Measurements from ENCODE around the gene OOSP3.

Gene OOSP3

DNA sequence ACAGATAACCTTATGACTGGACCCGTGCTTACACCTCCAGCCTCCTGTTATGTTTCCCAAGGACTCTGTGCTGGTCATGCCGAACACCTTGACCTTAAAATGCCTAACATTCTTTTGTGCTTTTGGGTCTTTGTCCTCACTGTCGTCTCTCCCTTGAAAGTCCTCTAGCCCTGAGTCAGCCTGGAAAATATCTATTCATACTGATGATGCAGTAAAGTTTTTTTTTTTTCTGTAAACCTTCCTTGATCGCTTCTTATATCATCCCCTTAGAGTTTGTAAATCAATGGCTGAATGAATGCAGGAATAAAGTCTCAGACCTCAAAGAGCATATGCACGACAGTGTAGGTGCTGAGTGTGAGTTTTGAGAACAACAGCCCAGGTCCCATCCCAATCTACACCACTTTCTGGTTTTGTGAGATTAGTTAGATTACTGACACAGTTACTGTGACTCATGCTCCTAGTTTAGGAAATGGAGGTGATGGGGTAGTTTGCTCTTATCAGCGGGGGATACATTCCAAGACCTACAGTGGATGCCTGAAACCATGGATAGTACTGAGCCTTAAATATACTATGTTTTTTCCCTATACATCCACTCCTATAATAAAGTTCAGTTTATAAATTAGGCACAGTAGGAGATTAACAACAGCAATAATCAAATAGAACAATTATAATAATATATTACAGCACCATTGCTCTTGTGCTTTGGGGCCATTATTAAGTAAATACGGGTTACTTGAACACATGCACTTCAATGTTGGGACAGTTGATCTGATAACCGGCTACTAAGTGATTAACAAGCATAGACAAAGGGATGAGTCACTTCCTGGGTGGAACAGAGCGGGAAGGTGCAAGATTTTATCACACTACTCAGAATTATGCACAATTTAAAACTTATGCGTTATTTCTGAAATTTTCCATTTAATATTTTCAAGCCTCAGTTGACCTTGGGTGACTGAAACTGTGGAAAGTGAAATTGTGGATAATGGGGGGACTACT lies 20.8 kb upstream of the OOSP3 start:
- H3K4me2 ChIP-seq = no peak overlapping the region
- no peaks in the 10 kb centered on the region for H3K36me3 ChIP-seq (ENCODE audit: insufficient read depth)
- no peaks in the 10 kb centered on the region for H3K4me1 ChIP-seq (ENCODE audit: low read depth, poor library complexity, severe bottlenecking)
- H3K27ac ChIP-seq = no peak overlapping the region
- H3K79me2 ChIP-seq (ENCODE audit: insufficient read depth, low read depth) = no peaks in the 10 kb centered on the region
- no peaks in the 10 kb centered on the region for H4K20me1 ChIP-seq (ENCODE audit: insufficient read depth)
- H3K4me3 ChIP-seq (IDR thresholded peaks at IDR 0.05; ENCODE audit: insufficient read depth, low read depth, low read length) = no peak overlapping the region
- TF ChIP-seq, protein P1, sequence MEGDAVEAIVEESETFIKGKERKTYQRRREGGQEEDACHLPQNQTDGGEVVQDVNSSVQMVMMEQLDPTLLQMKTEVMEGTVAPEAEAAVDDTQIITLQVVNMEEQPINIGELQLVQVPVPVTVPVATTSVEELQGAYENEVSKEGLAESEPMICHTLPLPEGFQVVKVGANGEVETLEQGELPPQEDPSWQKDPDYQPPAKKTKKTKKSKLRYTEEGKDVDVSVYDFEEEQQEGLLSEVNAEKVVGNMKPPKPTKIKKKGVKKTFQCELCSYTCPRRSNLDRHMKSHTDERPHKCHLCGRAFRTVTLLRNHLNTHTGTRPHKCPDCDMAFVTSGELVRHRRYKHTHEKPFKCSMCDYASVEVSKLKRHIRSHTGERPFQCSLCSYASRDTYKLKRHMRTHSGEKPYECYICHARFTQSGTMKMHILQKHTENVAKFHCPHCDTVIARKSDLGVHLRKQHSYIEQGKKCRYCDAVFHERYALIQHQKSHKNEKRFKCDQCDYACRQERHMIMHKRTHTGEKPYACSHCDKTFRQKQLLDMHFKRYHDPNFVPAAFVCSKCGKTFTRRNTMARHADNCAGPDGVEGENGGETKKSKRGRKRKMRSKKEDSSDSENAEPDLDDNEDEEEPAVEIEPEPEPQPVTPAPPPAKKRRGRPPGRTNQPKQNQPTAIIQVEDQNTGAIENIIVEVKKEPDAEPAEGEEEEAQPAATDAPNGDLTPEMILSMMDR (conservative IDR thresholded peaks at IDR 0.05; ENCODE audit: low read depth, low read length) = no peak
- H3K9ac ChIP-seq = no peak overlapping the region
- no peak overlapping the region for H2AFZ ChIP-seq (ENCODE audit: low read depth)
- no peaks in the 10 kb centered on the region for H3K27me3 ChIP-seq (ENCODE audit: insufficient read depth, low read depth)

- Histone ChIP-seq H3K4me3 (IDR thresholded peaks at IDR 0.05; ENCODE audit: insufficient read depth, low read depth, low read length) (no peak overlapping the region), H3K4me2 (no peak overlapping the region), H3K27me3 (ENCODE audit: insufficient read depth, low read depth) (no peaks in the 10 kb centered on the region), H2AFZ (ENCODE audit: low read depth) (no peak overlapping the region), H3K4me1 (ENCODE audit: low read depth, poor library complexity, severe bottlenecking) (no peaks in the 10 kb centered on the region), H3K27ac (no peak overlapping the region), H3K9ac (no peak overlapping the region), H3K79me2 (ENCODE audit: insufficient read depth, low read depth) (no peaks in the 10 kb centered on the region), H4K20me1 (ENCODE audit: insufficient read depth) (no peaks in the 10 kb centered on the region), H3K36me3 (ENCODE audit: insufficient read depth) (no peaks in the 10 kb centered on the region)
- TF ChIP-seq, protein P1 (conservative IDR thresholded peaks at IDR 0.05; ENCODE audit: low read depth, low read length) = no peak
Observed at GRCh38 chr11:59859673-59860072, 18.9 kb upstream of the OOSP3 start.

DNA sequence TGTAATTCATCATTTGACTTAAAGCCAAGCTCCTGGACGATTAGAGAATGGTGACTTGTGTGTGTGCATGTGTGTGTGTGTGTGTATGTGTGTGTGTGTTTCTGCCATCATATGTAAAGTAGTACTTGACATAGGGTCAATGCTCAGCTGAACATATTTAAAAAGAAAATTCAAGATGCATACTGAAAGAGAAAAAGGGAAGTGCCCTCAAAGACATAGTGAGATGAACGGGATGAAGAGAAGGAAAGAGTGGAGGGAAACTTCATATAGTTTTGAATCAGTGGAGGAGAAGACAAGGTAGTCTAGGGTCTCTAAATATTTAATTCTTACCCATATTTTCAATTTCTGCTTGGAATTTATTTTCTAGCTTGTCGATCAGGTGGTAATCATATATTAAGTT lies 16.3 kb upstream of the OOSP3 start:
- TF ChIP-seq, protein P1 (conservative IDR thresholded peaks at IDR 0.05; ENCODE audit: low read depth, low read length) = no peak

GRCh38 chr11:59865031-59865430 lies 13.6 kb upstream of the OOSP3 start:
- Histone ChIP-seq H3K4me1 (ENCODE audit: low read depth, poor library complexity, severe bottlenecking) (no peaks in the 10 kb centered on the region), H3K79me2 (ENCODE audit: insufficient read depth, low read depth) (no peaks in the 10 kb centered on the region), H3K27me3 (ENCODE audit: insufficient read depth, low read depth) (no peaks in the 10 kb centered on the region), H3K4me2 (no peak overlapping the region), H3K4me3 (IDR thresholded peaks at IDR 0.05; ENCODE audit: insufficient read depth, low read depth, low read length) (no peak overlapping the region), H3K27ac (no peak overlapping the region), H2AFZ (ENCODE audit: low read depth) (no peak overlapping the region), H3K9ac (no peak overlapping the region), H4K20me1 (ENCODE audit: insufficient read depth) (no peaks in the 10 kb centered on the region), H3K36me3 (ENCODE audit: insufficient read depth) (no peaks in the 10 kb centered on the region)
- TF ChIP-seq, protein P1 (conservative IDR thresholded peaks at IDR 0.05; ENCODE audit: low read depth, low read length) = no peak

More for the DNA sequence above, 16.3 kb upstream of the OOSP3 start:
- Histone ChIP-seq H3K4me2 (no peak overlapping the region), H4K20me1 (ENCODE audit: insufficient read depth) (no peaks in the 10 kb centered on the region), H3K4me3 (IDR thresholded peaks at IDR 0.05; ENCODE audit: insufficient read depth, low read depth, low read length) (no peak overlapping the region), H2AFZ (ENCODE audit: low read depth) (no peak overlapping the region), H3K36me3 (ENCODE audit: insufficient read depth) (no peaks in the 10 kb centered on the region), H3K27me3 (ENCODE audit: insufficient read depth, low read depth) (no peaks in the 10 kb centered on the region), H3K79me2 (ENCODE audit: insufficient read depth, low read depth) (no peaks in the 10 kb centered on the region), H3K27ac (no peak overlapping the region), H3K4me1 (ENCODE audit: low read depth, poor library complexity, severe bottlenecking) (no peaks in the 10 kb centered on the region), H3K9ac (no peak overlapping the region)

Data from KMS-11 (cell line).